ENCODE measurements around the gene LRPAP1.

Gene LRPAP1

DNA sequence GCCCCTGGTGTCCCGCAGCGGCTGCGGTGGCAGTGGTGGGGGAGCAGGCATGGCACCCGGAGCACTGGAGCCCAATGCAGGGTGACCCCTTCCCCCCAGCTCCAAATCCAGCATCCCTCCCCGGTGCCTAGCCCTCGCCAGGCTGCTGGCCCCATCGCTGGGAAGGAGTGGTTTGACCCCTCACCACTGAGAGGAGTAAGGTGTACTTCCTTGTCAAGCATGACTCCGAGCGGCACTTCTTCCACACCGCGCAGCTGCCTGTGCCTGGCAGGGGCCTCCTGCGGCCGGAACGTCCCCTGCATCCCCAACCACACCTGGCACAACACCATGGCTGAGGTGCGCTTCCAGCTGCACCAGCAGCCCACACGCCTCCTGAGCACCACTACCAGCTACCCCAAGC is 27.0 kb downstream of the LRPAP1 start:
- no peak for ATAC-seq
- TF ChIP-seq PPARA (CRISPR knock-in tag; IDR thresholded peaks at IDR 0.05; ENCODE audit: borderline replicate concordance) = no peak
- TF ChIP-seq, protein P1, sequence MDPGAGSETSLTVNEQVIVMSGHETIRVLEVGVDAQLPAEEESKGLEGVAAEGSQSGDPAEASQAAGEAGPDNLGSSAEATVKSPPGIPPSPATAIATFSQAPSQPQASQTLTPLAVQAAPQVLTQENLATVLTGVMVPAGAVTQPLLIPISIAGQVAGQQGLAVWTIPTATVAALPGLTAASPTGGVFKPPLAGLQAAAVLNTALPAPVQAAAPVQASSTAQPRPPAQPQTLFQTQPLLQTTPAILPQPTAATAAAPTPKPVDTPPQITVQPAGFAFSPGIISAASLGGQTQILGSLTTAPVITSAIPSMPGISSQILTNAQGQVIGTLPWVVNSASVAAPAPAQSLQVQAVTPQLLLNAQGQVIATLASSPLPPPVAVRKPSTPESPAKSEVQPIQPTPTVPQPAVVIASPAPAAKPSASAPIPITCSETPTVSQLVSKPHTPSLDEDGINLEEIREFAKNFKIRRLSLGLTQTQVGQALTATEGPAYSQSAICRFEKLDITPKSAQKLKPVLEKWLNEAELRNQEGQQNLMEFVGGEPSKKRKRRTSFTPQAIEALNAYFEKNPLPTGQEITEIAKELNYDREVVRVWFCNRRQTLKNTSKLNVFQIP (CRISPR knock-in tag; IDR thresholded peaks at IDR 0.05; ENCODE audit: borderline replicate concordance, low read depth) = no peak

DNA sequence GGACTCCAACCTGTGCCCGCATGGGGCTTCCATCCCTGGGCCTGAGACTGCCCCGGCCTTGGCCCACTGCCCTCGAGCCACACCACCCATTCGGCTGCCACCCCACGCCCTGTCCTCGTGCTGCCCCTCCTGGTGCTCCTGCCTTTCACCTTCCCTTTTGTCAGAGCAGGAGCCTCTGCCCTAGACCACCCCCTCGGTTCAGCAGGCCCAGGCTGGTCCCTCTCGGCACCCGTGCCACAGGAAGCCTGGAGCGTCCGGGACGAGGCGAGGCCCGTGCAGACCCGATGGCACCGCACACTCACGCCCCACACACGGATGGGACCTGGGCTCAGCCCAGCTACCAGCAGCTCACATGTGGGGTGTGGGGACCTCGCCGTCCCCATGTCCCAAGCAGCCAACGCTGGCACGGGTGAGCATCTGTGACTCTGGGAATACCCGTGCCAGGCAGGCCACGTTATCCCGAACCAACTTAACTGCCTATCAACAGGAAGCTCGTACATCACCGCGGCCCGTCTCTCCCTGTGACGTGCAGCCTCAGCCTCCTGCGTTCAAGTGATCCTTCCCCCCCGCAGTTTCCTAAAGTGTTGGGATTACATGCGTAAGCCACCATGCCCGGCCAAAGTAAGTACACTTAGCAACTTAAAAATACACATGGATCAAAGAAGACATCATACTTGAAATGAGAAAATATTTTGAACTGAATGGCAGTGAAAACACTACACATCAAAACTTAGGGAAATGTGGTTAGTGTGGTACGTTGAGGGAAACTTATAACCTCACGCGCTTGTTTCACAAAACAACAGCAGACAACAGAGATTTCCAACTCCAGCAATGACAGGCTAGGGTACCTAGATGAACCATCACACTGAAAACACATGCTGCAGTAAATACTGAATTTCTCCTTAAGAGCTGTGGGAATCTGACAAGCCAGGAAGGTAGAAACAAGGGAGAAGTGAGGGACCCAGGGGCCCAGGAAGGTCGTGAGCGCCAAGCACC is 29.0 kb downstream of the LRPAP1 start:
- ATAC-seq = no peak

DNA sequence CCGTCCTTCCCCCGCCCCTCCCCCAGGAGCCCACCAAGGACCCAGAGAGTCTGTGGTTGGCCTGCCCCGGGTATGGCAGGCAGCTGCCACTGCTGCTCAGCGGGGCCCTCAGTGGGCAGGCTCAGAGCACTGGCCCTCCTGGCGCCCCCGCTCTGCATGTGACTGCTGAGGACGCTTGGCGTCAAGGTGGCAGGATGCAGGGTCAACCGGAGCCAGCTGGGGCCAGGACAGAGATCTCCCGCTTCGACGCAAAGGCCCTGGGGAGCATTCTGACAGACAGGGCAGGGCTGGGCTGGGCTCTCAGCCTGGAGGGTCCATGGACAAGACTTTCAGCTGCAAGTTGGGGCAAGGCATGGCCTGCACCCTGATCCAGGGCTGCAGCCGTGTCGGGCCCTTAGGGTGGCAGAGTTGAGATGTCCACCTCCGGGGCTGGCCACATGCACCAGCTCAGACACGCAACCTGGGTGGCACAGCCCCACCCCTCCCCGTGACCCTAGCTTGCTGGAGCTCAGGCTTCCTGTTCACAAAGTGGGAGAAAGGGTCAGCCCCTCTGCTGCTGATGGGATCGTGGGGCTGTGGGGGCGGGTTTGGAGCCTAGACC is 30.3 kb downstream of the LRPAP1 start:
- no peak for ATAC-seq
- TF ChIP-seq RARB (CRISPR knock-in tag; IDR thresholded peaks at IDR 0.05) = no peak
- TF ChIP-seq TCF4 (CRISPR knock-in tag; IDR thresholded peaks at IDR 0.05; ENCODE audit: borderline replicate concordance) = no peak
- TF ChIP-seq GLIS3 (CRISPR knock-in tag; IDR thresholded peaks at IDR 0.05) = no peak
- no peak for TF ChIP-seq ZC3H10 (CRISPR knock-in tag; IDR thresholded peaks at IDR 0.05)
- no peak for TF ChIP-seq ZNF70 (CRISPR knock-in tag; IDR thresholded peaks at IDR 0.05)
- no peak for TF ChIP-seq ZNF8 (CRISPR knock-in tag; IDR thresholded peaks at IDR 0.05)

More for the DNA sequence above, 29.0 kb downstream of the LRPAP1 start:
- TF ChIP-seq ISL1 (CRISPR knock-in tag; IDR thresholded peaks at IDR 0.05) (no peak), GLIS3 (CRISPR knock-in tag; IDR thresholded peaks at IDR 0.05) (no peak), ZFP3 (CRISPR knock-in tag; IDR thresholded peaks at IDR 0.05) (no peak), ZNF70 (CRISPR knock-in tag; IDR thresholded peaks at IDR 0.05) (no peak), ZFP30 (CRISPR knock-in tag; IDR thresholded peaks at IDR 0.05) (no peak), OSR1 (CRISPR knock-in tag; IDR thresholded peaks at IDR 0.05) (no peak), TCF4 (CRISPR knock-in tag; IDR thresholded peaks at IDR 0.05; ENCODE audit: borderline replicate concordance) (no peak), PPARA (CRISPR knock-in tag; IDR thresholded peaks at IDR 0.05; ENCODE audit: borderline replicate concordance) (no peak), SNAI2 (CRISPR knock-in tag; IDR thresholded peaks at IDR 0.05) (no peak), CSDC2 (CRISPR knock-in tag; IDR thresholded peaks at IDR 0.05) (no peak), ZC3H10 (CRISPR knock-in tag; IDR thresholded peaks at IDR 0.05) (no peak), ESRRG (CRISPR knock-in tag; IDR thresholded peaks at IDR 0.05) (no peak), BACH2 (CRISPR knock-in tag; IDR thresholded peaks at IDR 0.05; ENCODE audit: borderline replicate concordance) (no peak), ZNF565 (CRISPR knock-in tag; conservative IDR thresholded peaks at IDR 0.05; ENCODE audit: low read depth) (no peak), RARB (CRISPR knock-in tag; IDR thresholded peaks at IDR 0.05) (no peak)
- TF ChIP-seq, protein P2, sequence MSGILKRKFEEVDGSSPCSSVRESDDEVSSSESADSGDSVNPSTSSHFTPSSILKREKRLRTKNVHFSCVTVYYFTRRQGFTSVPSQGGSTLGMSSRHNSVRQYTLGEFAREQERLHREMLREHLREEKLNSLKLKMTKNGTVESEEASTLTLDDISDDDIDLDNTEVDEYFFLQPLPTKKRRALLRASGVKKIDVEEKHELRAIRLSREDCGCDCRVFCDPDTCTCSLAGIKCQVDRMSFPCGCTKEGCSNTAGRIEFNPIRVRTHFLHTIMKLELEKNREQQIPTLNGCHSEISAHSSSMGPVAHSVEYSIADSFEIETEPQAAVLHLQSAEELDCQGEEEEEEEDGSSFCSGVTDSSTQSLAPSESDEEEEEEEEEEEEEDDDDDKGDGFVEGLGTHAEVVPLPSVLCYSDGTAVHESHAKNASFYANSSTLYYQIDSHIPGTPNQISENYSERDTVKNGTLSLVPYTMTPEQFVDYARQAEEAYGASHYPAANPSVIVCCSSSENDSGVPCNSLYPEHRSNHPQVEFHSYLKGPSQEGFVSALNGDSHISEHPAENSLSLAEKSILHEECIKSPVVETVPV (CRISPR knock-in tag; IDR thresholded peaks at IDR 0.05) = no peak
- TF ChIP-seq, protein P1 (CRISPR knock-in tag; IDR thresholded peaks at IDR 0.05; ENCODE audit: borderline replicate concordance, low read depth) = no peak
- TF ChIP-seq, protein P3, sequence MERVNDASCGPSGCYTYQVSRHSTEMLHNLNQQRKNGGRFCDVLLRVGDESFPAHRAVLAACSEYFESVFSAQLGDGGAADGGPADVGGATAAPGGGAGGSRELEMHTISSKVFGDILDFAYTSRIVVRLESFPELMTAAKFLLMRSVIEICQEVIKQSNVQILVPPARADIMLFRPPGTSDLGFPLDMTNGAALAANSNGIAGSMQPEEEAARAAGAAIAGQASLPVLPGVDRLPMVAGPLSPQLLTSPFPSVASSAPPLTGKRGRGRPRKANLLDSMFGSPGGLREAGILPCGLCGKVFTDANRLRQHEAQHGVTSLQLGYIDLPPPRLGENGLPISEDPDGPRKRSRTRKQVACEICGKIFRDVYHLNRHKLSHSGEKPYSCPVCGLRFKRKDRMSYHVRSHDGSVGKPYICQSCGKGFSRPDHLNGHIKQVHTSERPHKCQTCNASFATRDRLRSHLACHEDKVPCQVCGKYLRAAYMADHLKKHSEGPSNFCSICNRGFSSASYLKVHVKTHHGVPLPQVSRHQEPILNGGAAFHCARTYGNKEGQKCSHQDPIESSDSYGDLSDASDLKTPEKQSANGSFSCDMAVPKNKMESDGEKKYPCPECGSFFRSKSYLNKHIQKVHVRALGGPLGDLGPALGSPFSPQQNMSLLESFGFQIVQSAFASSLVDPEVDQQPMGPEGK (CRISPR knock-in tag; IDR thresholded peaks at IDR 0.05; ENCODE audit: borderline replicate concordance) = no peak
- TF ChIP-seq, protein P4, sequence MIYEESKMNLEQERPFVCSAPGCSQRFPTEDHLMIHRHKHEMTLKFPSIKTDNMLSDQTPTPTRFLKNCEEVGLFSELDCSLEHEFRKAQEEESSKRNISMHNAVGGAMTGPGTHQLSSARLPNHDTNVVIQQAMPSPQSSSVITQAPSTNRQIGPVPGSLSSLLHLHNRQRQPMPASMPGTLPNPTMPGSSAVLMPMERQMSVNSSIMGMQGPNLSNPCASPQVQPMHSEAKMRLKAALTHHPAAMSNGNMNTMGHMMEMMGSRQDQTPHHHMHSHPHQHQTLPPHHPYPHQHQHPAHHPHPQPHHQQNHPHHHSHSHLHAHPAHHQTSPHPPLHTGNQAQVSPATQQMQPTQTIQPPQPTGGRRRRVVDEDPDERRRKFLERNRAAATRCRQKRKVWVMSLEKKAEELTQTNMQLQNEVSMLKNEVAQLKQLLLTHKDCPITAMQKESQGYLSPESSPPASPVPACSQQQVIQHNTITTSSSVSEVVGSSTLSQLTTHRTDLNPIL (CRISPR knock-in tag; IDR thresholded peaks at IDR 0.05; ENCODE audit: low read depth) = no peak
